Measurements from ENCODE around the gene SIGLECL1.

The SIGLECL1 gene

GRCh38 chr19:51252306-51253079, 1.6 kb downstream of the SIGLECL1 start:
- Histone ChIP-seq H4K20me1 (ENCODE audit: insufficient read depth, low read length) (no peaks in the 10 kb centered on the region), H3K9me3 (ENCODE audit: insufficient read depth, low read length) (no peaks in the 10 kb centered on the region), H3K36me3 (replicated peaks; ENCODE audit: low read depth, low read length) (no peaks in the 10 kb centered on the region), H3K4me2 (ENCODE audit: low read length) (no peak overlapping the region), H3K4me1 (ENCODE audit: low read length) (no peaks in the 10 kb centered on the region), H2AFZ (ENCODE audit: low read depth, low read length) (no peak overlapping the region), H3K27me3 (ENCODE audit: low read depth, low read length) (peaks cover 21% of the 10 kb centered on the region; the same call in 1 of the 2 replicates), H3K27ac (ENCODE audit: low read length) (no peak overlapping the region), H3K79me2 (ENCODE audit: low read length) (no peaks in the 10 kb centered on the region), H3K4me3 (ENCODE audit: low read length) (no peak overlapping the region), H3K9ac (ENCODE audit: low read length) (no peak overlapping the region)
- TF ChIP-seq EZH2phosphoT487 (IDR thresholded peaks at IDR 0.05; ENCODE audit: low read depth) (no peak), CTCF (IDR thresholded peaks at IDR 0.05; ENCODE audit: low read depth, low read length) (no peak)

GRCh38 chr19:51253088-51253806, 2.4 kb downstream of the SIGLECL1 start:
- H3K27ac ChIP-seq (ENCODE audit: low read length): no peak overlapping the region
- H3K4me3 ChIP-seq (ENCODE audit: low read length): no peak overlapping the region
- H4K20me1 ChIP-seq (ENCODE audit: insufficient read depth, low read length): no peaks in the 10 kb centered on the region
- TF ChIP-seq CTCF (IDR thresholded peaks at IDR 0.05; ENCODE audit: low read depth, low read length) (no peak), EZH2phosphoT487 (IDR thresholded peaks at IDR 0.05; ENCODE audit: low read depth) (no peak)
- no peak overlapping the region for H3K9ac ChIP-seq (ENCODE audit: low read length)
- H3K27me3 ChIP-seq (ENCODE audit: low read depth, low read length): peaks cover 26% of the 10 kb centered on the region
- no peak overlapping the region for H2AFZ ChIP-seq (ENCODE audit: low read depth, low read length)
- no peaks in the 10 kb centered on the region for H3K9me3 ChIP-seq (ENCODE audit: insufficient read depth, low read length)
- no peaks in the 10 kb centered on the region for H3K4me1 ChIP-seq (ENCODE audit: low read length)
- no peaks in the 10 kb centered on the region for H3K36me3 ChIP-seq (replicated peaks; ENCODE audit: low read depth, low read length)
- H3K79me2 ChIP-seq (ENCODE audit: low read length): no peaks in the 10 kb centered on the region
- H3K4me2 ChIP-seq (ENCODE audit: low read length): no peak overlapping the region

- no peak overlapping the region for H3K9ac ChIP-seq (ENCODE audit: low read length)
- H2AFZ ChIP-seq (ENCODE audit: low read depth, low read length): no peak overlapping the region
- H3K4me2 ChIP-seq (ENCODE audit: low read length): no peak overlapping the region
- H4K20me1 ChIP-seq (ENCODE audit: insufficient read depth, low read length): no peaks in the 10 kb centered on the region
- H3K9me3 ChIP-seq (ENCODE audit: insufficient read depth, low read length): no peaks in the 10 kb centered on the region
- H3K4me1 ChIP-seq (ENCODE audit: low read length): no peaks in the 10 kb centered on the region
- H3K36me3 ChIP-seq (replicated peaks; ENCODE audit: low read depth, low read length): no peaks in the 10 kb centered on the region
- H3K4me3 ChIP-seq (ENCODE audit: low read length): no peak overlapping the region
- no peak overlapping the region for H3K27ac ChIP-seq (ENCODE audit: low read length)
- H3K27me3 ChIP-seq (ENCODE audit: low read depth, low read length): peaks cover 42% of the 10 kb centered on the region
- TF ChIP-seq CTCF (IDR thresholded peaks at IDR 0.05; ENCODE audit: low read depth, low read length) (no peak), EZH2phosphoT487 (IDR thresholded peaks at IDR 0.05; ENCODE audit: low read depth) (no peak)
- H3K79me2 ChIP-seq (ENCODE audit: low read length): no peaks in the 10 kb centered on the region
These were observed 5.3 kb downstream of the SIGLECL1 start for GRCh38 chr19:51256155-51256625.

- Histone ChIP-seq H3K9ac (ENCODE audit: low read length) (no peak overlapping the region), H3K27me3 (ENCODE audit: low read depth, low read length) (peaks cover 51% of the 10 kb centered on the region), H3K9me3 (ENCODE audit: insufficient read depth, low read length) (no peaks in the 10 kb centered on the region), H4K20me1 (ENCODE audit: insufficient read depth, low read length) (no peaks in the 10 kb centered on the region), H3K4me3 (ENCODE audit: low read length) (no peak overlapping the region), H3K4me1 (ENCODE audit: low read length) (no peaks in the 10 kb centered on the region), H3K79me2 (ENCODE audit: low read length) (no peaks in the 10 kb centered on the region), H3K4me2 (ENCODE audit: low read length) (no peak overlapping the region), H3K27ac (ENCODE audit: low read length) (no peak overlapping the region), H2AFZ (ENCODE audit: low read depth, low read length) (no peak overlapping the region), H3K36me3 (replicated peaks; ENCODE audit: low read depth, low read length) (no peaks in the 10 kb centered on the region)
- TF ChIP-seq CTCF (IDR thresholded peaks at IDR 0.05; ENCODE audit: low read depth, low read length): no peak
- TF ChIP-seq EZH2phosphoT487 (IDR thresholded peaks at IDR 0.05; ENCODE audit: low read depth): no peak
These were observed 6.6 kb downstream of the SIGLECL1 start for GRCh38 chr19:51257471-51257870.
